Muscle of leg (tissue), 11 donors: ENCODE measurements around the gene HASPIN. TPM values are rescaled to one million over a fixed set of nuclear protein-coding genes. Genes with fewer than 3 reads are reported as not detected.
A peak's percentile ranks its signal among the peaks of the same experiment; 100 is the strongest.

Experiments
- DNase-seq: peaks from one replicate; pipeline ENCODE4 v3.0.0; 2013
- H3K27ac ChIP-seq: one replicate; pipeline ENCODE4 v1.5.1; 2013; ENCODE audit warnings: mild to moderate bottlenecking, low read length, control low read depth
- H3K27me3 ChIP-seq: one replicate; pipeline ENCODE4 v1.6.1; 2013; ENCODE audit warnings: low read length; ENCODE audit not compliant: control insufficient read depth, insufficient read depth
- H3K36me3 ChIP-seq: one replicate; pipeline ENCODE4 v1.6.1; 2013; ENCODE audit warnings: low read length; ENCODE audit not compliant: control insufficient read depth, insufficient read depth
- H3K4me1 ChIP-seq: one replicate; pipeline ENCODE4 v1.6.1; 2013; ENCODE audit warnings: low read length; ENCODE audit not compliant: control insufficient read depth, insufficient read depth
- H3K4me3 ChIP-seq: one replicate; pipeline ENCODE4 v1.5.1; 2013; ENCODE audit warnings: low read length, control low read depth
- H3K9me3 ChIP-seq: replicated peaks from 2 replicates; pipeline ENCODE4 v1.6.1; 2013; ENCODE audit warnings: low read depth, low read length; ENCODE audit not compliant: control insufficient read depth
- WGBS: methylation state at CpG from one replicate; pipeline ENCODE4 v1.1.5; 2013; ENCODE audit warnings: missing lambda C conversion rate; ENCODE audit not compliant: insufficient coverage; 5-methylcytosine and 5-hydroxymethylcytosine counted together
- polyA plus RNA-seq, 8 donors: library from polyadenylated mRNA; unstranded; fragments of 120-200 nt; gene quantifications; one replicate each; pipeline versions ENCODE4 v1.2.1 to v1.2.3, GENCODE V29; 2013; ENCODE audit warnings: inconsistent platforms in 1 of 8, low replicate concordance in 1 of 8; ENCODE audit not compliant: insufficient read length in 8 of 8, insufficient read depth in 1 of 8
- total RNA-seq: library from RNA; stranded (reverse); fragments of 120-200 nt; gene quantifications from one replicate; pipeline ENCODE4 v1.2.4, GENCODE V29; 2013

Gene HASPIN
- total and polyA plus RNA-seq, 9 donors, result 4.1 to 7.4 (median 5.3) TPM

DNA sequence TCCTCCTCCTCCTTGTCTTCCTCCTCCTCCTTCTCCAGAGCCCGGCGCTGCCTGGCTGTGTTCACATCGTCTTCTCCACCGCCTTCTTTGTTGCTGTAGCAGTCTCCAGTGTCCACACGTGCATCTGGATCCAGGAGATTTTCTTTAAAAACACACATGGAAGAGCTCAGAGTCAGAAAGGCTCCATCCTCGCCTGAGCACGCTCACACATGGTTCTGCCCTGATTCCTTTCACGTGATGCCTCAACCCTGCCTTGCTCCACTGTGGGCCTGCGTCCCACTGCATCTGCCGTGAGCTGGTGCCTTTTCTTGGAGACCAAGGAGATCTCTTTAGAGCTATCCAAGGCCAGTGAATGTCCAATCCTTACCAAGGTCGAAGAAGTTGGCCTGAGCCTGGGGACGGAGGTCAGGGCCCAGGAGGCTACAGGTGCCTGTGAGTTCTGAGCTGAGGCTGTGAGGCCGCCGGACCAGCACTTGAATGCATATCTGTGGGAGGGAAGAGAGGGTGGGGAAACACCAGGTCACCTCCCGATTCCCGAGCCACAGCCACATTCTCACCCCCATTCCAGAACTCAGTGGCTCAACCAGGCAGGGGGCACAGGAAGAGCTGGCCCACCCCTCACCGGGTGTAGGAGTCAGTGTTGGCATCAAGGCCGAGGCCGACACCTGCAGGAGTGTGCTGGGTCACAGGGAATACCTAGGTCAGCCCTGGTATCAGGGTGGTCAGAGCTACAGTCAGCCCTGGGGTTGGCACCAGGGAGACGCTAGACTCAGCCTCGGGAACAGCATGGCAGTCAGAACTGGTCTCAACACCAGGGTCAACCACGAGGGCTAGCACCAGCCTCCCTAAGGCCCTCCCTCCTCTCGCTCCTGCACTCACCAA lies 37.6 kb downstream of the HASPIN start:
- Histone ChIP-seq H3K4me1 (no peaks in the 10 kb centered on the region), H3K4me3 (no peak overlapping the region), H3K9me3 (peaks cover 5% of the 10 kb centered on the region), H3K27ac (no peak overlapping the region), H3K36me3 (no peaks in the 10 kb centered on the region), H3K27me3 (no peaks in the 10 kb centered on the region)
- WGBS, result 66% methylated on average over 15 of the region's 23 CpGs
- DNase-seq, result peak; percentile 70

DNA sequence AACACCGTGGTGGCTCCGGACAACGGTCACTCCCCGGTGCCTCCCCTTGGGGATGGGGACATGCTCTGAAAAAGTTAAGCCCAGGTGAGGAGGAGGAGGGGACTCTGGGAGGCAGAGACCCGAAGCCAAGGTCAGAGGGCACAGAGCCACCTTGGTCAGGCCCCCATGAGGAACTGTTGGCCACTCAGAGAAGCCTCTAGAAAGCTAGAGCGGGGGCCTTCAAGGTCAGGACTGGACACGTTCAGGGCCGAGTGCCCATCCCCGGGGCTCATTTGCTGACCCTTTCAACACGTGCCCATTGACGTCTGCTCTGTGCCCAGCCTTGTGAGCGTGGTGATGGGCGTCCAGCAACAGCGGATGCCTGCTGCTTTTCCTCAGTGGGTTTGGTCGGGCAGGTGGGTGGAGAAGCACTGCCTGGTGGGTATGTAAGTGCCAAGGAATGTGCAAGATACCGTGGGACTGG lies 38.2 kb downstream of the HASPIN start:
- H3K27me3 ChIP-seq, result no peaks in the 10 kb centered on the region
- no peak overlapping the region for H3K27ac ChIP-seq
- H3K36me3 ChIP-seq, result no peaks in the 10 kb centered on the region
- no peak overlapping the region for H3K4me3 ChIP-seq
- H3K9me3 ChIP-seq, result peaks cover 5% of the 10 kb centered on the region
- DNase-seq, result no peak
- WGBS, result 86% methylated on average over 10 of the region's 16 CpGs
- no peaks in the 10 kb centered on the region for H3K4me1 ChIP-seq

DNA sequence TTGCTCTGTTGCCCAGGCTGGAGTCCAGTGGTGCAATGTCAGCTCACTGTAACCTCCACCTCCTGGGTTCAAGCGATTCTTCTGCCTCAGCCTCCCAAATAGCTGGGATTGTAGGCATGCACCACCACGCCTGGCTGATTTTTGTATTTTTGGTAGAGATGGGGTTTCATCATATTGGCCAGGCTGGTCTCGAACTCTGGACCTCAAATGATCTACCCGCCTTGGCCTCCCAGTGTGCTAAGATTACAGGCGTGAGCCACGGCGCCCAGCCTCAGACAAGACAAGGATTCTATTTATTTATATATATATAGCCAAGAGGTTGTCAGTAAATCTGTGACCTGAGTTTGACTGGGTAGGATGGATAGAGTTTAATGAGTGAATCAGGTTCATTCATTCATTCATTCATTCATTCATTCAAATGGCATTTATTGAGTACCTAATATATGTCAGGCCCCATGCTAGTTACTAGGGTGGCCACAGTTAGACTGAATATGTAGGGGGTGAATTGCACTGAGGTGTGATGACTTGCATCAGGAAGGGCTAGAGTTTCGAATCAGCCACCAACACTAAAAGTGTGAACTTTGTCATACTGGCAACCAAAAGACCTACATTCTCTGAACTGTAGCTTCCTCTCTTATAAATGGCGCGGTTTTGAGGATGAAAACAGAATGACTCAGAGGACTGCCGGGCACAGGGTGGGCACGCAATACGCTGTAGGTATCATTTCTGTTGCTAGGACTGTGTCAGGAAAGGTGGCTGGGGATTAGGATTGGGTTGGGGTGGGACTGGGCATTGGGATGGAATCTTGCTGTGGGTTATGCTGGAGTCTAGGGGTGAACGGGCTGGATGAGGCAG lies 39.4 kb downstream of the HASPIN start:
- H3K27ac ChIP-seq, result no peak overlapping the region
- DNase-seq, result no peak
- no peaks in the 10 kb centered on the region for H3K27me3 ChIP-seq
- H3K36me3 ChIP-seq, result no peaks in the 10 kb centered on the region
- peaks cover 7% of the 10 kb centered on the region for H3K9me3 ChIP-seq
- no peaks in the 10 kb centered on the region for H3K4me1 ChIP-seq
- no peak overlapping the region for H3K4me3 ChIP-seq
- WGBS, result 90% methylated on average over 6 of the region's 14 CpGs

DNA sequence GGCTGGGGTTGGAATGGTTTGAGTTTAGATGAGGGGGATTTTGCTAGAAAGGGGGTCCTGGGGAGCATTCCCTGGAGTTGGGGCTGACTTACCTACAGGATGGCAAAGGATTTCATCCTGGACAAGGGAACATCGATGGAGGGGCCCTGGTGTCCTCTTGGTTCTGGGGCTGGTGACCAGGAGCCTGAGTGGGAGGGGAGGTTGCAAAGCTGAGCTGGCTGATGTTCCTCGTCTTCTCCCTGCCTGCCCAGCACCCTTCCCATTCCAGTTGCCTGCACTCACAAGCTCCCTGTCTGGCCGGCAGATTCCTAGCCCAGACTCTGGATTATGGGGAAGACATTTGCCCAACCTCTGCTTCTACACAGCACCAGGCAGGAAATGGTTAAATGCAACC lies 40.1 kb downstream of the HASPIN start:
- no peaks in the 10 kb centered on the region for H3K4me1 ChIP-seq
- DNase-seq, result no peak
- H3K27me3 ChIP-seq, result no peaks in the 10 kb centered on the region
- peaks cover 7% of the 10 kb centered on the region for H3K9me3 ChIP-seq
- H3K27ac ChIP-seq, result no peak overlapping the region
- no peak overlapping the region for H3K4me3 ChIP-seq
- WGBS, result 63% methylated on average over 1 of the region's 3 CpGs
- no peaks in the 10 kb centered on the region for H3K36me3 ChIP-seq

DNA sequence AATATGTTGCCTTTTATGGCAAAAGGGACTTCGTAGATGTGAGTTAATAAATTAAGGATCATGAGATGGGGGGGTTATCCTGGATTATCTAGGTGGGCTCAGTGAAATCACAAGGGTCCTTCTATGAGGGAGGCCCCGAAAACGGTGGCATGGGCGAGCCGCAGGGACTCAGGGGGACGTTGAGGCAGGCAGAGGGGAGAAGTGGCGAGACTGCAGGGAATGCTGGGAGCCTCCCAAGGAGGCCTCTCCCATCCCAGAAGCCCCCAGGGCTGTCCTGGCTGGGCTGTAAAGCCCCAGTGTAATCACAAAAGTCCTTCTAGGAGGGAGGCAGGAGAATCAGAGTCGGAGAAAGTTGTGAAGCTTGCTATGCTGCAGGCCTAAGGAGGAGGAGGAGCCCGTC lies 42.3 kb downstream of the HASPIN start:
- DNase-seq, result no peak
- H3K4me1 ChIP-seq, result no peaks in the 10 kb centered on the region
- no peaks in the 10 kb centered on the region for H3K36me3 ChIP-seq
- no peak overlapping the region for H3K27ac ChIP-seq
- WGBS, result 82% methylated on average over 9 of the region's 9 CpGs
- H3K27me3 ChIP-seq, result no peaks in the 10 kb centered on the region
- peaks cover 2% of the 10 kb centered on the region for H3K9me3 ChIP-seq
- no peak overlapping the region for H3K4me3 ChIP-seq

DNA sequence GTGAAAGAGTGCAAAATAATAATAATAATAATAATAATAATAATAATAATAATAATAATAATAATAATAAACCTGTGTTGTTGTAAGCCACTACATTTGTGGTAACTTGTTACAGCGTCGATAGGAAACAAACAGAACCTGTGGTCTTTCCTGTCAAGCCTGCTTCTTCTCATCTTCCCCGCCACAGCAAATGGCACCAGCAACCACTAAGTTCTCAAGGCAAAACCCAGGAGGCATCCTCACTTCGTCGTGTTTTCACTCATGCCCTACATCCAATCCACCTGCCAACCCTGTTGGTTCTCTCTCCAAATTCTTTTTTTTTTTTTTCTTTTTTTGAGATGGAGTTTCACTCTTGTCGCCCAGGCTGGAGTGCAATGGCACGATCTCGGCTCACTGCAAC lies 43.1 kb downstream of the HASPIN start:
- Histone ChIP-seq H3K4me3 (no peak overlapping the region), H3K4me1 (no peaks in the 10 kb centered on the region)
- WGBS, result 100% methylated on average over 3 of the region's 8 CpGs

DNA sequence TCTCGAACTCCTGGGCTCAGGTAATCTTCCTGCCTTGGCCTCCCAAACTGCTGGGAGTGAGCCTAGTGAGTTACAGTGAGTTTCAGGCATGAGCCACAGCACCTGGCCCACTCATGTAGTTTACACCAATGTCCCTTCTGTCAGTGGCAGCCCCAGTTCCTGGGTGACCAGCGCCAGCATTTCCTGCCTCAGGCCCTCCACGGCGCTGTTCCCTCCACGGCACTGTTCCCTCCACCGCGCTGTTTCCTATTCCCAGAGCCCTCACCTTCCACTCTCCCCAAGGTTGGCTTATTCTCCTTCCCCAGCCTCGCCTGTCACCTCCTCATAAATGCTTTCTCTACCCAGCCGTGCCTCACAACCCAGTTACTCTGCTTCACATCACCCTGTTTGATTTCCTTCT lies 44.6 kb downstream of the HASPIN start:
- DNase-seq, result no peak
- WGBS, result 85% methylated on average over 9 of the region's 9 CpGs
- Histone ChIP-seq H3K4me1 (no peaks in the 10 kb centered on the region), H3K36me3 (no peaks in the 10 kb centered on the region), H3K4me3 (no peak overlapping the region), H3K27ac (no peak overlapping the region), H3K9me3 (peaks cover 2% of the 10 kb centered on the region), H3K27me3 (no peaks in the 10 kb centered on the region)

More for the DNA sequence above, 43.1 kb downstream of the HASPIN start:
- Histone ChIP-seq H3K9me3 (peaks cover 2% of the 10 kb centered on the region), H3K36me3 (no peaks in the 10 kb centered on the region), H3K27me3 (no peaks in the 10 kb centered on the region), H3K27ac (no peak overlapping the region)
- DNase-seq, result no peak

DNA sequence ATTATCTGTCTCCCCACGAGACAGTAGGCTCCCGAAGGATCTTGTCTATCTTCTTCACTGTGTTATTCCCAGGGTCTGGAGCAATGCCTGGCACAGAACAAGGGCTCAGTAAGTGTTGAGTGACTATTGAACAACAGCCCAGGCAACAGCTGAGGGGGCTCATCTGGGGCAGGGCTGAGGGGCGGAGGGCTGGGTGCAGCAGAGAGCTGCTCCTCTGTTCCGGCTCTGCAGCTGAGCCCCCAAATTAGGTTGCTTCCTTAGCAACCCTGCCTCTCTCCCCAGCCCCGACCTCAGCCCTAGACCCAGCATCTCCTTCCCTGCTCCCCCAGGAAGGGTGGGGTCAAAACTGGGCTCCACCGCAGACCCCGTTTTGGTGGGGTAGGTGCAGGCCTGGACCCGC lies 45.1 kb downstream of the HASPIN start:
- WGBS, result 69% methylated on average over 2 of the region's 8 CpGs
- H3K27ac ChIP-seq, result no peak overlapping the region
- H3K4me1 ChIP-seq, result no peaks in the 10 kb centered on the region
- no peak overlapping the region for H3K4me3 ChIP-seq
- no peak for DNase-seq
- no peaks in the 10 kb centered on the region for H3K36me3 ChIP-seq
- H3K9me3 ChIP-seq, result peaks cover 2% of the 10 kb centered on the region
- H3K27me3 ChIP-seq, result no peaks in the 10 kb centered on the region

DNA sequence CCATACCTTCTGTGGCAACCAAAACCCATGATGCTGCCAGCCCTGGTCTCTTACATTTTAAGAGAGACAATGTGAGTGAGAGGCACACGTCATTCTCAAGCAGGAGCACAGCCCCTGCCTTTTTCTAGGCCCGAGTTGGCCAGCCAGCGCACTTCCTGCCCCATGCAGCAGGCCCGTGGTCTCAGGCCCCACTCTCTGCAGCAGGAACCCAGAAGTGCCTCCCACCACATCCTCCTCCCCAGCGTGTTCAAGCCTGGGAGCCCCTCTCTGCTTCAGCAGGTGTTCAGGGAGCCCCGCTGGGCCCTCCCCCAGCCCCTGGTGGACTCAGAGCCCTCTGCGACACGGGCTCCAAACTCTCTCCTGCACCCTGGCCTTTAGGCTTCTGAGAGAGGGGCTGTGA lies 46.8 kb downstream of the HASPIN start:
- Histone ChIP-seq H3K36me3 (no peaks in the 10 kb centered on the region), H3K4me3 (no peak overlapping the region), H3K9me3 (peaks cover 2% of the 10 kb centered on the region), H3K27me3 (no peaks in the 10 kb centered on the region), H3K4me1 (no peaks in the 10 kb centered on the region), H3K27ac (no peak overlapping the region)
- no peak for DNase-seq
- WGBS, result 29% methylated on average over 5 of the region's 8 CpGs

DNA sequence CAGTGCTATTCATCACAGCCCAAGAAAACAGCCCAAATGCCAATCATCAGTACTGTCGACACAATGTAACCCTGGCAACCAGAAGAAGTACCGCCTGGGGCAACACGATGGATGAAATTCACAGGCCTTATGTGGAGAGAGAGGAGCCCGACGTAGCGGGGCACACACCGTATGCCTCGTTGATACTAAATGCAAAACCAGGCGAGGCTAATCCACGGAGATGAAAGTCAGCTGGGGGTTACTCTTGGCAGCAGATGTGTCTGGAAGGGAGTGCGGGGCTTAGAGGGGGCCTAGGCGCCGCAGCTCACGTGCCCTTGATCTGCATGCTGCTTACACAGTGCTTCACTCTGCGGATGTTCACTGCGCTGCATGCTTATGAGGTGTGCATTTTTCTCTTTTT lies 47.4 kb downstream of the HASPIN start:
- no peaks in the 10 kb centered on the region for H3K36me3 ChIP-seq
- H3K4me1 ChIP-seq, result no peaks in the 10 kb centered on the region
- no peak overlapping the region for H3K4me3 ChIP-seq
- no peak for DNase-seq
- H3K9me3 ChIP-seq, result peaks cover 2% of the 10 kb centered on the region
- WGBS, result 40% methylated on average over 10 of the region's 16 CpGs
- H3K27ac ChIP-seq, result no peak overlapping the region
- H3K27me3 ChIP-seq, result no peaks in the 10 kb centered on the region
